Thyroid gland (tissue), 4 donors: ENCODE data around the gene PDE6A.

Experiments
- CTCF ChIP-seq, 6 experiments: fragments of 200-600 bp in 3 of 6; fragments of 450-650 bp in 3 of 6; sonication (generic) in 3 of 6; IDR thresholded peaks; one replicate each; pipeline ENCODE4 v1.5.1; 2016 to 2019; ENCODE audit warnings: antibody characterized with exemption in 6 of 6, mild to moderate bottlenecking in 2 of 6, inconsistent platforms in 1 of 6, moderate library complexity in 1 of 6
- POLR2A ChIP-seq, 2 donors: fragments of 450-650 bp; IDR thresholded peaks; one replicate each; pipeline ENCODE4 v1.6.1; 2017; ENCODE audit warnings: antibody characterized with exemption in 2 of 2, mild to moderate bottlenecking in 2 of 2, moderate library complexity in 1 of 2

- peak in 1 of 6 experiments; percentile 21 for TF ChIP-seq CTCF (IDR thresholded peaks at IDR 0.05)
- TF ChIP-seq POLR2A (IDR thresholded peaks at IDR 0.05): peak; percentile 33 to 97
Measured at GRCh38 chr5:149960272-149961185, 15.9 kb upstream of the PDE6A start, which contains the start of gene SLC26A2.
